ENCODE measurements around the gene PIGL. TPM values are rescaled to one million over a fixed set of nuclear protein-coding genes. Genes with fewer than 3 reads are reported as not detected.
A peak's percentile ranks its signal among the peaks of the same experiment; 100 is the strongest.

PIGL gene
- polyA plus RNA-seq, 1 donor = 49.0 TPM

GRCh38 chr17:16325964-16326363, 109.0 kb downstream of the PIGL start:
- no CpG with 5 or more reads among the region's 1 CpG for WGBS (ENCODE audit: insufficient coverage, low lambda C conversion rate)
- H3K4me3 ChIP-seq (ENCODE audit: low read length) = no peak overlapping the region
- no peak for DNase-seq
- H3K27ac ChIP-seq (ENCODE audit: low read length) = no peak overlapping the region
- H3K36me3 ChIP-seq (ENCODE audit: control insufficient read depth, insufficient read depth, low read length) = peaks cover 25% of the 10 kb centered on the region
- no peaks in the 10 kb centered on the region for H3K9me3 ChIP-seq (ENCODE audit: control insufficient read depth, low read depth, low read length)
- H3K27me3 ChIP-seq (ENCODE audit: control insufficient read depth, insufficient read depth, low read length) = no peaks in the 10 kb centered on the region
- H3K4me1 ChIP-seq (ENCODE audit: control insufficient read depth, insufficient read depth, low read length) = peaks cover 14% of the 10 kb centered on the region

GRCh38 chr17:16327018-16327417, 110.0 kb downstream of the PIGL start:
- Histone ChIP-seq H3K4me3 (ENCODE audit: low read length) (no peak overlapping the region), H3K9me3 (ENCODE audit: control insufficient read depth, low read depth, low read length) (no peaks in the 10 kb centered on the region), H3K36me3 (ENCODE audit: control insufficient read depth, insufficient read depth, low read length) (peaks cover 25% of the 10 kb centered on the region), H3K4me1 (ENCODE audit: control insufficient read depth, insufficient read depth, low read length) (peaks cover 14% of the 10 kb centered on the region), H3K27ac (ENCODE audit: low read length) (peak overlapping the region; percentile 7), H3K27me3 (ENCODE audit: control insufficient read depth, insufficient read depth, low read length) (no peaks in the 10 kb centered on the region)
- no CpG with 5 or more reads among the region's 3 CpGs for WGBS (ENCODE audit: insufficient coverage, low lambda C conversion rate)
- peak in 1 of 2 donors; percentile 25 for DNase-seq

GRCh38 chr17:16328997-16329396, 112.0 kb downstream of the PIGL start:
- H3K4me3 ChIP-seq (ENCODE audit: low read length) = no peak overlapping the region
- peaks cover 22% of the 10 kb centered on the region for H3K36me3 ChIP-seq (ENCODE audit: control insufficient read depth, insufficient read depth, low read length)
- peak in 1 of 2 donors; percentile 23 for DNase-seq
- H3K27me3 ChIP-seq (ENCODE audit: control insufficient read depth, insufficient read depth, low read length) = no peaks in the 10 kb centered on the region
- WGBS (ENCODE audit: insufficient coverage, low lambda C conversion rate) = no CpG with 5 or more reads among the region's 1 CpG
- H3K9me3 ChIP-seq (ENCODE audit: control insufficient read depth, low read depth, low read length) = no peaks in the 10 kb centered on the region
- peaks cover 17% of the 10 kb centered on the region for H3K4me1 ChIP-seq (ENCODE audit: control insufficient read depth, insufficient read depth, low read length)
- no peak overlapping the region for H3K27ac ChIP-seq (ENCODE audit: low read length)

- peaks cover 22% of the 10 kb centered on the region for H3K36me3 ChIP-seq (ENCODE audit: control insufficient read depth, insufficient read depth, low read length)
- no peaks in the 10 kb centered on the region for H3K27me3 ChIP-seq (ENCODE audit: control insufficient read depth, insufficient read depth, low read length)
- WGBS (ENCODE audit: insufficient coverage, low lambda C conversion rate) = 18% methylated on average over 2 of the region's 11 CpGs
- no peaks in the 10 kb centered on the region for H3K9me3 ChIP-seq (ENCODE audit: control insufficient read depth, low read depth, low read length)
- peaks cover 17% of the 10 kb centered on the region for H3K4me1 ChIP-seq (ENCODE audit: control insufficient read depth, insufficient read depth, low read length)
- peak; percentile 55 to 74 for DNase-seq
- no peak overlapping the region for H3K4me3 ChIP-seq (ENCODE audit: low read length)
- peak overlapping the region; percentile 46 for H3K27ac ChIP-seq (ENCODE audit: low read length)
These were observed 112.7 kb downstream of the PIGL start for GRCh38 chr17:16329519-16330271.

- 100% methylated on average over 1 of the region's 3 CpGs for WGBS (ENCODE audit: insufficient coverage, low lambda C conversion rate)
- no peaks in the 10 kb centered on the region for H3K27me3 ChIP-seq (ENCODE audit: control insufficient read depth, insufficient read depth, low read length)
- no peak overlapping the region for H3K4me3 ChIP-seq (ENCODE audit: low read length)
- peaks cover 6% of the 10 kb centered on the region for H3K4me1 ChIP-seq (ENCODE audit: control insufficient read depth, insufficient read depth, low read length)
- H3K9me3 ChIP-seq (ENCODE audit: control insufficient read depth, low read depth, low read length) = no peaks in the 10 kb centered on the region
- peaks cover 13% of the 10 kb centered on the region for H3K36me3 ChIP-seq (ENCODE audit: control insufficient read depth, insufficient read depth, low read length)
- no peak overlapping the region for H3K27ac ChIP-seq (ENCODE audit: low read length)
- DNase-seq = no peak
These were observed 121.4 kb downstream of the PIGL start for GRCh38 chr17:16338391-16338790.

GRCh38 chr17:16339402-16339801, 122.4 kb downstream of the PIGL start:
- no peak overlapping the region for H3K4me3 ChIP-seq (ENCODE audit: low read length)
- H3K27ac ChIP-seq (ENCODE audit: low read length) = no peak overlapping the region
- WGBS (ENCODE audit: insufficient coverage, low lambda C conversion rate) = 100% methylated on average over 1 of the region's 1 CpG
- no peaks in the 10 kb centered on the region for H3K27me3 ChIP-seq (ENCODE audit: control insufficient read depth, insufficient read depth, low read length)
- DNase-seq = no peak
- H3K9me3 ChIP-seq (ENCODE audit: control insufficient read depth, low read depth, low read length) = no peaks in the 10 kb centered on the region
- peaks cover 5% of the 10 kb centered on the region for H3K4me1 ChIP-seq (ENCODE audit: control insufficient read depth, insufficient read depth, low read length)
- H3K36me3 ChIP-seq (ENCODE audit: control insufficient read depth, insufficient read depth, low read length) = peaks cover 24% of the 10 kb centered on the region

- no CpG with 5 or more reads among the region's 1 CpG for WGBS (ENCODE audit: insufficient coverage, low lambda C conversion rate)
These were observed 122.9 kb downstream of the PIGL start for GRCh38 chr17:16339959-16340358.

GRCh38 chr17:16342979-16343378, 126.0 kb downstream of the PIGL start:
- no peaks in the 10 kb centered on the region for H3K27me3 ChIP-seq (ENCODE audit: control insufficient read depth, insufficient read depth, low read length)
- H3K9me3 ChIP-seq (ENCODE audit: control insufficient read depth, low read depth, low read length) = no peaks in the 10 kb centered on the region
- H3K4me3 ChIP-seq (ENCODE audit: low read length) = no peak overlapping the region
- peaks cover 31% of the 10 kb centered on the region for H3K36me3 ChIP-seq (ENCODE audit: control insufficient read depth, insufficient read depth, low read length)
- no peak overlapping the region for H3K27ac ChIP-seq (ENCODE audit: low read length)
- peaks cover 5% of the 10 kb centered on the region for H3K4me1 ChIP-seq (ENCODE audit: control insufficient read depth, insufficient read depth, low read length)
- no peak for DNase-seq
- WGBS (ENCODE audit: insufficient coverage, low lambda C conversion rate) = no CpG with 5 or more reads among the region's 4 CpGs

More at GRCh38 chr17:16339959-16340358, 122.9 kb downstream of the PIGL start:
- DNase-seq = no peak
- Histone ChIP-seq H3K36me3 (ENCODE audit: control insufficient read depth, insufficient read depth, low read length) (peaks cover 25% of the 10 kb centered on the region), H3K9me3 (ENCODE audit: control insufficient read depth, low read depth, low read length) (no peaks in the 10 kb centered on the region), H3K27ac (ENCODE audit: low read length) (no peak overlapping the region), H3K4me3 (ENCODE audit: low read length) (no peak overlapping the region), H3K4me1 (ENCODE audit: control insufficient read depth, insufficient read depth, low read length) (peaks cover 5% of the 10 kb centered on the region), H3K27me3 (ENCODE audit: control insufficient read depth, insufficient read depth, low read length) (no peaks in the 10 kb centered on the region)

GRCh38 chr17:16343569-16343968, 126.6 kb downstream of the PIGL start:
- no CpG with 5 or more reads among the region's 3 CpGs for WGBS (ENCODE audit: insufficient coverage, low lambda C conversion rate)
- Histone ChIP-seq H3K27ac (ENCODE audit: low read length) (no peak overlapping the region), H3K4me3 (ENCODE audit: low read length) (no peak overlapping the region), H3K9me3 (ENCODE audit: control insufficient read depth, low read depth, low read length) (no peaks in the 10 kb centered on the region), H3K27me3 (ENCODE audit: control insufficient read depth, insufficient read depth, low read length) (no peaks in the 10 kb centered on the region), H3K36me3 (ENCODE audit: control insufficient read depth, insufficient read depth, low read length) (peaks cover 35% of the 10 kb centered on the region), H3K4me1 (ENCODE audit: control insufficient read depth, insufficient read depth, low read length) (peaks cover 5% of the 10 kb centered on the region)
- no peak for DNase-seq

GRCh38 chr17:16345565-16345964, 128.6 kb downstream of the PIGL start:
- H3K27me3 ChIP-seq (ENCODE audit: control insufficient read depth, insufficient read depth, low read length) = no peaks in the 10 kb centered on the region
- no peak overlapping the region for H3K4me3 ChIP-seq (ENCODE audit: low read length)
- no peaks in the 10 kb centered on the region for H3K9me3 ChIP-seq (ENCODE audit: control insufficient read depth, low read depth, low read length)
- 92% methylated on average over 2 of the region's 5 CpGs for WGBS (ENCODE audit: insufficient coverage, low lambda C conversion rate)
- no peak for DNase-seq
- no peak overlapping the region for H3K27ac ChIP-seq (ENCODE audit: low read length)
- H3K4me1 ChIP-seq (ENCODE audit: control insufficient read depth, insufficient read depth, low read length) = peaks cover 5% of the 10 kb centered on the region
- H3K36me3 ChIP-seq (ENCODE audit: control insufficient read depth, insufficient read depth, low read length) = peaks cover 46% of the 10 kb centered on the region
